CD14-positive monocyte (primary cell): ENCODE results near the gene TSEN54. TPM values are rescaled to one million over a fixed set of nuclear protein-coding genes. Genes with fewer than 3 reads are reported as not detected.

Experiments used
- DNase-seq, 3 donors: peaks; one replicate each; pipeline ENCODE4 v3.0.0-alpha.2; 2011 to 2022
- H2AFZ ChIP-seq: 2 replicates; pipeline ENCODE4 v1.6.0; 2012; ENCODE audit warnings: mild to moderate bottlenecking, low read depth, low read length, inconsistent platforms; ENCODE audit not compliant: insufficient read depth, poor library complexity, severe bottlenecking
- H3K27ac ChIP-seq, 2 donors: 1 replicate in 1 of 2; 2 replicates in 1 of 2; pipeline ENCODE4 v1.5.1; 2012 to 2013; ENCODE audit warnings: low read length in 2 of 2, control low read depth in 1 of 2, inconsistent platforms in 1 of 2, low read depth in 1 of 2, mild to moderate bottlenecking in 1 of 2
- H3K27me3 ChIP-seq, 2 donors: one replicate each; pipeline versions ENCODE4 v1.6.0 to v1.6.1; 2011 to 2013; ENCODE audit warnings: low read length in 2 of 2; ENCODE audit not compliant: control insufficient read depth in 2 of 2, insufficient read depth in 2 of 2
- H3K36me3 ChIP-seq, 2 donors: replicated peaks in 1 of 2; 1 replicate in 1 of 2; 2 replicates in 1 of 2; pipeline versions ENCODE4 v1.5.1 to v1.6.1; 2012 to 2013; ENCODE audit warnings: low read length in 2 of 2, control low read depth in 1 of 2, inconsistent platforms in 1 of 2, mild to moderate bottlenecking in 1 of 2; ENCODE audit not compliant: insufficient read depth in 2 of 2, control insufficient read depth in 1 of 2
- H3K4me1 ChIP-seq, 2 donors: 1 replicate in 1 of 2; 2 replicates in 1 of 2; pipeline versions ENCODE4 v1.5.1 to v1.6.1; 2012 to 2013; ENCODE audit warnings: low read length in 2 of 2, control low read depth in 1 of 2, inconsistent platforms in 1 of 2, mild to moderate bottlenecking in 1 of 2, moderate library complexity in 1 of 2; ENCODE audit not compliant: insufficient read depth in 2 of 2, control insufficient read depth in 1 of 2
- H3K4me2 ChIP-seq: replicated peaks from 2 replicates; pipeline ENCODE3; 2012; ENCODE audit warnings: low read length, moderate library complexity, mild to moderate bottlenecking; ENCODE audit not compliant: poor library complexity, severe bottlenecking; ENCODE audit errors: extremely low read depth
- H3K4me3 ChIP-seq, 3 experiments: fragments of 200-600 bp in 1 of 3; sonication (generic) in 1 of 3; replicated peaks in 1 of 3; 1 replicate in 2 of 3; 2 replicates in 1 of 3; pipeline ENCODE4 v1.5.1; 2011 to 2013; ENCODE audit warnings: low read length in 3 of 3, mild to moderate bottlenecking in 3 of 3, control low read depth in 2 of 3, low read depth in 2 of 3, inconsistent platforms in 1 of 3, moderate library complexity in 1 of 3
- H3K79me2 ChIP-seq: 2 replicates; pipeline ENCODE4 v1.6.0; 2012; ENCODE audit warnings: mild to moderate bottlenecking, control low read depth, inconsistent platforms, low read length, moderate library complexity; ENCODE audit not compliant: insufficient read depth
- H3K9ac ChIP-seq: 2 replicates; pipeline ENCODE4 v1.6.0; 2017; ENCODE audit warnings: low read length, mild to moderate bottlenecking; ENCODE audit not compliant: insufficient read depth, poor library complexity, severe bottlenecking
- H3K9me3 ChIP-seq, 2 donors: replicated peaks in 1 of 2; 1 replicate in 1 of 2; 2 replicates in 1 of 2; pipeline versions ENCODE4 v1.5.1 to v1.6.1; 2012 to 2013; ENCODE audit warnings: low read length in 2 of 2, control low read depth in 1 of 2; ENCODE audit not compliant: control insufficient read depth in 1 of 2, insufficient read depth in 1 of 2
- H4K20me1 ChIP-seq: 2 replicates; pipeline ENCODE4 v1.6.0; 2012; ENCODE audit warnings: mild to moderate bottlenecking, low read length, control low read depth, moderate library complexity; ENCODE audit not compliant: insufficient read depth
- H3K27ac Mint-ChIP-seq, 7 donors: one replicate each; pipeline ENCODE4 v1.8.0; 2020; ENCODE audit warnings: mild to moderate bottlenecking in 7 of 7, mixed read lengths in 7 of 7, moderate library complexity in 6 of 7, inconsistent platforms in 2 of 7
- H3K27me3 Mint-ChIP-seq, 3 donors: one replicate each; pipeline ENCODE4 v1.8.0; 2021 to 2022; ENCODE audit warnings: low read depth in 3 of 3, mild to moderate bottlenecking in 3 of 3, mixed read lengths in 3 of 3, moderate library complexity in 3 of 3, inconsistent platforms in 1 of 3
- H3K36me3 Mint-ChIP-seq, 2 donors: one replicate each; pipeline ENCODE4 v1.8.0; 2020; ENCODE audit warnings: mixed read lengths in 2 of 2, inconsistent platforms in 1 of 2, mild to moderate bottlenecking in 1 of 2
- H3K4me1 Mint-ChIP-seq: one replicate; pipeline ENCODE4 v1.8.0; 2020; ENCODE audit warnings: mild to moderate bottlenecking, mixed read lengths
- H3K4me3 Mint-ChIP-seq, 2 donors: one replicate each; pipeline ENCODE4 v1.8.0; 2020; ENCODE audit warnings: mild to moderate bottlenecking in 2 of 2, mixed read lengths in 2 of 2, moderate library complexity in 1 of 2
- H3K9me3 Mint-ChIP-seq, 7 donors: one replicate each; pipeline ENCODE4 v1.8.0; 2020 to 2022; ENCODE audit warnings: mixed read lengths in 7 of 7, mild to moderate bottlenecking in 6 of 7, moderate library complexity in 6 of 7, inconsistent platforms in 2 of 7
- CTCF ChIP-seq: fragments of 200-600 bp; IDR thresholded peaks from one replicate; pipeline ENCODE4 v1.8.0; 2022; ENCODE audit warnings: antibody characterized with exemption, mild to moderate bottlenecking
- WGBS: methylation state at CpG from one replicate; pipeline ENCODE4 v1.1.5; 2013; ENCODE audit warnings: missing lambda C conversion rate; ENCODE audit not compliant: insufficient coverage; 5-methylcytosine and 5-hydroxymethylcytosine counted together
- intact Hi-C, 2 donors: fragments of 100-400 bp; cut with micrococcal nuclease; formaldehyde crosslinking; loops; one replicate each; pipeline versions ENCODE4 v1.15.0 to v1.15.1; 2023
- polyA plus RNA-seq, 3 donors: library from polyadenylated mRNA; depleted of rRNA in 1 of 3; unstranded in 2 of 3; stranded (reverse) in 1 of 3; fragments of 300-500 nt in 2 of 3; fragments of >200 nt in 1 of 3; fragmentation: Illumina TruSeq in 2 of 3; gene quantifications; 1 replicate in 2 of 3; 2 replicates in 1 of 3; pipeline ENCODE4 v1.2.3, GENCODE V29; 2012 to 2021

TSEN54 gene
- polyA plus RNA-seq, 3 donors = 10.3 to 13.6 (median 11.8) TPM

- WGBS = 2% methylated on average over 44 of the region's 50 CpGs
- DNase-seq = no peak
- Histone ChIP-seq H4K20me1 (no peaks in the 10 kb centered on the region), H3K4me1 (peaks cover 18 to 38% of the 10 kb centered on the region in 2 donors), H3K79me2 (no peaks in the 10 kb centered on the region), H3K4me3 (peak overlapping the region; percentile 20 to 92 (median 82)), H3K9ac (no peak overlapping the region), H3K27ac (no peak overlapping the region), H3K9me3 (no peaks in the 10 kb centered on the region), H3K27me3 (peaks cover 3 to 28% of the 10 kb centered on the region in 2 donors), H3K36me3 (no peaks in the 10 kb centered on the region), H3K4me2 (peak overlapping the region; percentile 99), H2AFZ (peak overlapping the region; percentile 81)
- no peak for TF ChIP-seq CTCF
- Mint-ChIP-seq H3K9me3 (peaks cover 0 to 3% (median 0%) of the 10 kb centered on the region in 7 donors), H3K36me3 (peaks cover 11 to 14% of the 10 kb centered on the region in 2 donors), H3K4me1 (peaks cover 18% of the 10 kb centered on the region), H3K27ac (no peak overlapping the region), H3K4me3 (peak overlapping the region; percentile 65 to 81), H3K27me3 (peaks cover 12 to 38% (median 24%) of the 10 kb centered on the region in 3 donors)
- intact Hi-C loops = loop anchor here in 1 of 2 donors (5.0 kb wide), 3 partner anchors 57 to 72 kb away; partner anchors contain the start of genes MYO15B and TMEM94
Measured at GRCh38 chr17:75514919-75515495, 1.3 kb upstream of the TSEN54 start.

- Histone ChIP-seq H3K9ac (no peak within 1 kb of the TSS), H3K79me2 (no peaks in the 10 kb centered on the region), H3K4me2 (peak within 1 kb of the TSS; percentile 99), H3K27me3 (peaks cover 3 to 28% of the 10 kb centered on the region in 2 donors), H3K36me3 (no peaks in the 10 kb centered on the region), H3K4me1 (peaks cover 18 to 38% of the 10 kb centered on the region in 2 donors), H3K9me3 (no peaks in the 10 kb centered on the region), H4K20me1 (no peaks in the 10 kb centered on the region), H2AFZ (peak within 1 kb of the TSS; percentile 81), H3K4me3 (peak within 1 kb of the TSS; percentile 20 to 92 (median 82)), H3K27ac (no peak within 1 kb of the TSS)
- H3K27ac Mint-ChIP-seq = peak within 1 kb of the TSS in 1 of 7 donors; percentile 11
- DNase-seq = peak; percentile 40 to 58 (median 47)
- 0% methylated on average over 69 of the region's 78 CpGs for WGBS
- peak; percentile 82 for TF ChIP-seq CTCF
- intact Hi-C loops = loop anchor here (2.0 to 5.0 kb wide), 4 partner anchors 57 to 73 kb away; partner anchors contain the start of genes MYO15B (in 1 of the 2) and TMEM94 (in 1 of the 2)
- peaks cover 18% of the 10 kb centered on the region for H3K4me1 Mint-ChIP-seq
- H3K4me3 Mint-ChIP-seq = peak within 1 kb of the TSS; percentile 81 to 86
- H3K36me3 Mint-ChIP-seq = peaks cover 11 to 17% of the 10 kb centered on the region in 2 donors
- H3K27me3 Mint-ChIP-seq = peaks cover 12 to 38% (median 22%) of the 10 kb centered on the region in 3 donors
- peaks cover 0 to 3% (median 0%) of the 10 kb centered on the region in 7 donors for H3K9me3 Mint-ChIP-seq
Measured at GRCh38 chr17:75515496-75516254, 653 bp upstream of the TSEN54 start, which contains the start of gene CASKIN2. CASKIN2 (minus strand) TSS chr17:75515537; CDS start chr17:75513804, 1,733 bp downstream.
